ENCODE data around the gene BBS10.
"Not testable (repeated sequence)": the region's sequence is repeated elsewhere in the genome, so short reads cannot be mapped to it uniquely, and the experiment has no call there.

Gene BBS10

GRCh38 chr12:76329159-76329558 lies 19.1 kb downstream of the BBS10 start:
- DNase-seq: no peak

- DNase-seq: not testable (repeated sequence)
These were observed 28.5 kb downstream of the BBS10 start for GRCh38 chr12:76319595-76320319.

- DNase-seq: no peak
These were observed 29.2 kb downstream of the BBS10 start for GRCh38 chr12:76318773-76319594.

- DNase-seq: no peak
These were observed 30.2 kb downstream of the BBS10 start for GRCh38 chr12:76317976-76318375.

GRCh38 chr12:76316468-76316867 lies 31.7 kb downstream of the BBS10 start:
- no peak for DNase-seq

- no peak for DNase-seq
These were observed 34.9 kb downstream of the BBS10 start for GRCh38 chr12:76313299-76313698.

GRCh38 chr12:76312315-76312714 lies 35.9 kb downstream of the BBS10 start:
- no peak for DNase-seq

GRCh38 chr12:76311796-76312195 lies 36.4 kb downstream of the BBS10 start:
- no peak for DNase-seq

- DNase-seq: no peak
These were observed 38.1 kb downstream of the BBS10 start for GRCh38 chr12:76310110-76310509.

GRCh38 chr12:76308866-76309265 lies 39.3 kb downstream of the BBS10 start:
- no peak for DNase-seq

- no peak for DNase-seq
These were observed 41.1 kb downstream of the BBS10 start for GRCh38 chr12:76307083-76307482.

GRCh38 chr12:76303989-76304460 lies 44.2 kb downstream of the BBS10 start:
- DNase-seq: no peak

GRCh38 chr12:76303365-76303764 lies 44.9 kb downstream of the BBS10 start:
- DNase-seq: no peak

GRCh38 chr12:76300297-76300665 lies 47.9 kb downstream of the BBS10 start:
- DNase-seq: no peak

- no peak for DNase-seq
These were observed 48.5 kb downstream of the BBS10 start for GRCh38 chr12:76299536-76300296.

All from CD4-positive, alpha-beta T cell treated with Interleukin-4 for 4 hours (primary cell).